HEK293 (cell line): ENCODE measurements around the gene SPG11.

Experiments used
- CTCF ChIA-PET: fragments of 350-600 bp; formaldehyde crosslinking; extraction: SDS; loops from one replicate; lab custom pipeline; 2021; ENCODE audit warnings: antibody characterized with exemption; lab: Yijun Ruan, JAX
- POLR2A ChIA-PET: fragments of 300-600 bp; formaldehyde crosslinking; extraction: SDS; loops from one replicate; lab custom pipeline; 2020; ENCODE audit warnings: antibody characterized with exemption, inconsistent platforms; lab: Yijun Ruan, JAX
- H3K27ac ChIP-seq: fragments of 200-500 bp; sonication (Bioruptor generic); 2 replicates; pipeline ENCODE4 v1.5.1; 2014; ENCODE audit warnings: low read depth, low read length, control low read depth, inconsistent platforms; ENCODE audit errors: extremely low read depth
- H3K36me3 ChIP-seq, 2 experiments: fragments of 200-500 bp in 1 of 2; sonication (Bioruptor generic) in 1 of 2; 1 replicate in 1 of 2; 2 replicates in 1 of 2; pipeline ENCODE4 v1.5.1; 2014 to 2017; ENCODE audit warnings: inconsistent platforms in 2 of 2, low read length in 2 of 2; ENCODE audit not compliant: control insufficient read depth in 2 of 2, insufficient read depth in 1 of 2
- H3K4me1 ChIP-seq: fragments of 200-500 bp; sonication (Bioruptor generic); 2 replicates; pipeline ENCODE4 v1.5.1; 2014; ENCODE audit warnings: mild to moderate bottlenecking, low read length, inconsistent platforms; ENCODE audit not compliant: control insufficient read depth, insufficient read depth
- H3K4me3 ChIP-seq: 2 replicates; pipeline ENCODE4 v1.5.1; 2011; ENCODE audit warnings: low read depth, mild to moderate bottlenecking, control low read depth, low read length, moderate library complexity
- H3K9me3 ChIP-seq: fragments of 200-500 bp; sonication (Bioruptor generic); 2 replicates; pipeline ENCODE4 v1.5.1; 2014; ENCODE audit warnings: low read depth, low read length, inconsistent platforms; ENCODE audit not compliant: control insufficient read depth, insufficient read depth
- KLF10 ChIP-seq: fragments of 450-650 bp; IDR thresholded peaks from 2 replicates; pipeline ENCODE4 v1.5.1; 2018; ENCODE audit warnings: missing biosample characterization, mild to moderate bottlenecking, missing genetic modification characterization
- KLF17 ChIP-seq: fragments of 450-650 bp; formaldehyde crosslinking; IDR thresholded peaks from 2 replicates; pipeline ENCODE4 v1.5.1; 2016; ENCODE audit warnings: missing biosample characterization, missing genetic modification characterization
- KLF8 ChIP-seq: fragments of 450-650 bp; formaldehyde crosslinking; IDR thresholded peaks from 2 replicates; pipeline ENCODE4 v1.5.1; 2016; ENCODE audit warnings: missing biosample characterization, missing genetic modification characterization
- PATZ1 ChIP-seq: fragments of 450-650 bp; formaldehyde crosslinking; IDR thresholded peaks from 2 replicates; pipeline ENCODE4 v1.5.1; 2016; ENCODE audit warnings: missing biosample characterization, missing genetic modification characterization
- SP7 ChIP-seq: fragments of 450-650 bp; formaldehyde crosslinking; IDR thresholded peaks from 2 replicates; pipeline ENCODE4 v1.5.1; 2016; ENCODE audit warnings: missing biosample characterization, missing genetic modification characterization
- TSHZ1 ChIP-seq: fragments of 450-650 bp; formaldehyde crosslinking; IDR thresholded peaks from 2 replicates; pipeline ENCODE4 v1.5.1; 2016; ENCODE audit warnings: missing biosample characterization, missing genetic modification characterization, borderline replicate concordance
- ZBTB17 ChIP-seq: fragments of 450-650 bp; formaldehyde crosslinking; IDR thresholded peaks from 2 replicates; pipeline ENCODE4 v1.5.1; 2016; ENCODE audit warnings: missing biosample characterization, missing genetic modification characterization
- ZBTB26 ChIP-seq: fragments of 450-650 bp; formaldehyde crosslinking; optimal IDR thresholded peaks from 2 replicates; pipeline ENCODE3; 2016; ENCODE audit warnings: missing biosample characterization, mild to moderate bottlenecking, missing genetic modification characterization
- ZFP41 ChIP-seq: fragments of 450-650 bp; formaldehyde crosslinking; IDR thresholded peaks from 2 replicates; pipeline ENCODE4 v1.5.1; 2016; ENCODE audit warnings: missing biosample characterization, missing genetic modification characterization, borderline replicate concordance
- ZNF2 ChIP-seq: fragments of 450-650 bp; formaldehyde crosslinking; IDR thresholded peaks from 2 replicates; pipeline ENCODE4 v1.5.1; 2016; ENCODE audit warnings: missing biosample characterization, missing genetic modification characterization
- ZNF202 ChIP-seq: fragments of 450-650 bp; formaldehyde crosslinking; IDR thresholded peaks from 2 replicates; pipeline ENCODE4 v1.5.1; 2016; ENCODE audit warnings: missing biosample characterization, missing genetic modification characterization, borderline replicate concordance
- ZNF221 ChIP-seq: fragments of 450-650 bp; formaldehyde crosslinking; IDR thresholded peaks from 2 replicates; pipeline ENCODE4 v1.5.1; 2017; ENCODE audit warnings: missing biosample characterization, missing genetic modification characterization, borderline replicate concordance
- ZNF362 ChIP-seq: fragments of 450-650 bp; formaldehyde crosslinking; IDR thresholded peaks from 2 replicates; pipeline ENCODE4 v1.5.1; 2016; ENCODE audit warnings: missing biosample characterization, missing genetic modification characterization
- ZNF366 ChIP-seq: fragments of 450-650 bp; formaldehyde crosslinking; conservative IDR thresholded peaks from 2 replicates; pipeline ENCODE4 v1.5.1; 2016; ENCODE audit warnings: missing biosample characterization, missing genetic modification characterization
- ZNF391 ChIP-seq: fragments of 450-650 bp; formaldehyde crosslinking; IDR thresholded peaks from 2 replicates; pipeline ENCODE4 v1.5.1; 2016; ENCODE audit warnings: low read depth, missing biosample characterization, missing genetic modification characterization, borderline replicate concordance
- ZNF48 ChIP-seq: fragments of 450-650 bp; formaldehyde crosslinking; IDR thresholded peaks from 2 replicates; pipeline ENCODE4 v1.5.1; 2016; ENCODE audit warnings: missing biosample characterization, missing genetic modification characterization
- ZNF501 ChIP-seq: fragments of 450-650 bp; formaldehyde crosslinking; IDR thresholded peaks from 2 replicates; pipeline ENCODE4 v1.5.1; 2016; ENCODE audit warnings: missing biosample characterization, missing genetic modification characterization
- ZNF521 ChIP-seq: fragments of 450-650 bp; formaldehyde crosslinking; IDR thresholded peaks from 2 replicates; pipeline ENCODE4 v1.5.1; 2017; ENCODE audit warnings: missing biosample characterization, mild to moderate bottlenecking, missing genetic modification characterization
- ZNF558 ChIP-seq: fragments of 450-650 bp; formaldehyde crosslinking; IDR thresholded peaks from 2 replicates; pipeline ENCODE4 v1.5.1; 2016; ENCODE audit warnings: missing biosample characterization, missing genetic modification characterization
- ZNF571 ChIP-seq: fragments of 450-650 bp; formaldehyde crosslinking; IDR thresholded peaks from 2 replicates; pipeline ENCODE4 v1.5.0; 2017; ENCODE audit warnings: missing biosample characterization, missing genetic modification characterization
- ZNF580 ChIP-seq: fragments of 450-650 bp; formaldehyde crosslinking; IDR thresholded peaks from 2 replicates; pipeline ENCODE4 v1.5.1; 2016; ENCODE audit warnings: missing biosample characterization, missing genetic modification characterization
- ZNF664 ChIP-seq: fragments of 450-650 bp; formaldehyde crosslinking; IDR thresholded peaks from 2 replicates; pipeline ENCODE4 v1.5.1; 2016; ENCODE audit warnings: missing biosample characterization, missing genetic modification characterization
- ZNF704 ChIP-seq: fragments of 450-650 bp; formaldehyde crosslinking; IDR thresholded peaks from 2 replicates; pipeline ENCODE4 v1.5.1; 2016; ENCODE audit warnings: missing biosample characterization, missing genetic modification characterization
- ZNF747 ChIP-seq: fragments of 450-650 bp; formaldehyde crosslinking; IDR thresholded peaks from 2 replicates; pipeline ENCODE4 v1.5.1; 2016; ENCODE audit warnings: missing biosample characterization, missing genetic modification characterization
- ZNF777 ChIP-seq: fragments of 450-650 bp; formaldehyde crosslinking; IDR thresholded peaks from 2 replicates; pipeline ENCODE4 v1.5.1; 2017; ENCODE audit warnings: missing biosample characterization, missing genetic modification characterization, borderline replicate concordance

Gene SPG11

GRCh38 chr15:44711743-44712345, 48.4 kb upstream of the SPG11 start (continued):
- peak; percentile 30 for TF ChIP-seq PATZ1 (tag by site-specific recombination)
- no peak for TF ChIP-seq ZFP41 (tag by site-specific recombination)
- TF ChIP-seq ZNF747: no peak
- peak; percentile 4; the same call in 1 of the 2 replicates for TF ChIP-seq ZNF2 (tag by site-specific recombination)
- TF ChIP-seq KLF10 (tag by site-specific recombination): no peak
- TF ChIP-seq TSHZ1 (tag by site-specific recombination): no peak
- peak; percentile 79 for TF ChIP-seq ZBTB26 (tag by site-specific recombination)
- TF ChIP-seq ZNF558 (tag by site-specific recombination): no peak
- TF ChIP-seq ZNF362: no peak
- TF ChIP-seq ZNF521: no peak
- no peak for TF ChIP-seq ZNF48 (tag by site-specific recombination)
- TF ChIP-seq ZNF202: no peak
- TF ChIP-seq, all 188 proteins: peak for 11

GRCh38 chr15:44711096-44711742, 47.8 kb upstream of the SPG11 start, which contains the start of the genes B2M and PATL2:
TSS of gene B2M (plus strand) at chr15:44711517. CDS start at chr15:44711547, 30 bp downstream.
TSS of gene PATL2 (minus strand) at chr15:44711323. CDS start at chr15:44676490, 34,833 bp downstream.
- Histone ChIP-seq H3K27ac (peak within 1 kb of the TSS; percentile 69), H3K36me3 (peaks cover 2 to 17% of the 10 kb centered on the region in 2 experiments; a peak in 2 of 3 replicates), H3K4me1 (no peaks in the 10 kb centered on the region), H3K4me3 (peak within 1 kb of the TSS; percentile 89), H3K9me3 (no peaks in the 10 kb centered on the region)
- ChIA-PET CTCF (interaction anchor here (0.5 to 2.8 kb wide), 7 partner anchors 21 to 738 kb away, joined by 3 to 13 read pairs (median 6); partner anchors contain the start of genes SPG11 and TRIM69), POLR2A (interaction anchor here (0.5 to 3.7 kb wide), 9 partner anchors 10 to 422 kb away, joined by 3 to 37 read pairs (median 15); partner anchors contain the start of genes SPG11 and TRIM69)
- 0 out of 2 replicates have a peak, but pooled peaks have one; percentile 44 for TF ChIP-seq ZNF391
- TF ChIP-seq ZNF366: peak; percentile 85
- TF ChIP-seq KLF17 (tag by site-specific recombination): peak; percentile 69; the same call in 1 of the 2 replicates
- TF ChIP-seq SP7 (tag by site-specific recombination): peak; percentile 68
- peak; percentile 47; the same call in 1 of the 2 replicates for TF ChIP-seq KLF8 (tag by site-specific recombination)
- TF ChIP-seq ZNF704 (tag by site-specific recombination): no peak
- TF ChIP-seq ZNF571 (tag by site-specific recombination): no peak
- TF ChIP-seq ZNF664: no peak
- no peak for TF ChIP-seq ZNF221 (tag by site-specific recombination)
- TF ChIP-seq ZNF580: 0 out of 2 replicates have a peak, but pooled peaks have one; percentile 36
- peak; percentile 36; the same call in 1 of the 2 replicates for TF ChIP-seq ZBTB17 (tag by site-specific recombination)
- peak; percentile 43; the same call in 1 of the 2 replicates for TF ChIP-seq ZNF501 (tag by site-specific recombination)
- TF ChIP-seq ZNF777: 0 out of 2 replicates have a peak, but pooled peaks have one; percentile 14
- no peak for TF ChIP-seq ZNF747
